ENCODE measurements around the gene GIT2. TPM values are rescaled to one million over a fixed set of nuclear protein-coding genes. Genes with fewer than 3 reads are reported as not detected.
A peak's percentile ranks its signal among the peaks of the same experiment; 100 is the strongest.

The GIT2 gene
- total and polyA plus RNA-seq, 2 of the 13 experiments (the other 11 are each of a cell fraction or from before 2014, with no cell fraction given): 18.4 to 19.8 TPM

DNA sequence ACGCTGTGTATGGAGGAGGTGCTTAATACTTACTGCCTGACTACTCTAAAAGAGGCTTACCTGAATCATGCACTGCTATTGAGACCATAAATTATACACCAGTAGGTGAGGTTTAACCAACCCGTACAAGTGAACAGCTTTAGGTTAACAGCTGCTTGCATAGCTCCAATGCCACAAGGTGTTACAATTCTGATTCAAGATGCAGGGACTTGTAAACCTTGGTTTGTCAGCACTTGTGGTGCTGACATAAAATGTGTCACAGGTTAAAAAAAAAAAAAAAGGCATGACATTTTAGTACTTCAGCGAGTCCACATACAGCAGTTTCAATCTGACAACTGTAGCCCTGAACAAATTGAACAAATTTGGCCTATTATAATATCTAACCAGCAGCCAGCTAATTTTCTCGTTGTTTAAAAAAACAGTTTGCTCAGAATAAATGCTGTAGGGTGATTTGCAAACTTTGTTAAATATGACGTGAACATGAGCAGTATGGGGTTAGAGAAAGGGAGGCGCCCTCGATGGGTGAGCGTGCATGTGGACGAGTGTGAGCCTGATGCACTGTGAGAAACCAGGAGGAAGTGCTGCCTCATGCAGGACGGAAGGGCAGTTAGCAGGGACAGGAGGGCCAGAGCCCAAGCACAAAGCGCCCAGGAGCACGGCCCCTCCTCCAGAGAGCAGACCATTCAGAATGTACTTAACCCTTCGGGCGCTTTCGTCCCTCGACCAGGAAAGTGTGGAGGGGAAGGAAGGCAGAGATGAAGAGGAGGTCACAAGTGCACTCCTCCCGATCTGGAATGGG is 51.4 kb downstream of the GIT2 start (continued):
- TF ChIP-seq, protein P1, sequence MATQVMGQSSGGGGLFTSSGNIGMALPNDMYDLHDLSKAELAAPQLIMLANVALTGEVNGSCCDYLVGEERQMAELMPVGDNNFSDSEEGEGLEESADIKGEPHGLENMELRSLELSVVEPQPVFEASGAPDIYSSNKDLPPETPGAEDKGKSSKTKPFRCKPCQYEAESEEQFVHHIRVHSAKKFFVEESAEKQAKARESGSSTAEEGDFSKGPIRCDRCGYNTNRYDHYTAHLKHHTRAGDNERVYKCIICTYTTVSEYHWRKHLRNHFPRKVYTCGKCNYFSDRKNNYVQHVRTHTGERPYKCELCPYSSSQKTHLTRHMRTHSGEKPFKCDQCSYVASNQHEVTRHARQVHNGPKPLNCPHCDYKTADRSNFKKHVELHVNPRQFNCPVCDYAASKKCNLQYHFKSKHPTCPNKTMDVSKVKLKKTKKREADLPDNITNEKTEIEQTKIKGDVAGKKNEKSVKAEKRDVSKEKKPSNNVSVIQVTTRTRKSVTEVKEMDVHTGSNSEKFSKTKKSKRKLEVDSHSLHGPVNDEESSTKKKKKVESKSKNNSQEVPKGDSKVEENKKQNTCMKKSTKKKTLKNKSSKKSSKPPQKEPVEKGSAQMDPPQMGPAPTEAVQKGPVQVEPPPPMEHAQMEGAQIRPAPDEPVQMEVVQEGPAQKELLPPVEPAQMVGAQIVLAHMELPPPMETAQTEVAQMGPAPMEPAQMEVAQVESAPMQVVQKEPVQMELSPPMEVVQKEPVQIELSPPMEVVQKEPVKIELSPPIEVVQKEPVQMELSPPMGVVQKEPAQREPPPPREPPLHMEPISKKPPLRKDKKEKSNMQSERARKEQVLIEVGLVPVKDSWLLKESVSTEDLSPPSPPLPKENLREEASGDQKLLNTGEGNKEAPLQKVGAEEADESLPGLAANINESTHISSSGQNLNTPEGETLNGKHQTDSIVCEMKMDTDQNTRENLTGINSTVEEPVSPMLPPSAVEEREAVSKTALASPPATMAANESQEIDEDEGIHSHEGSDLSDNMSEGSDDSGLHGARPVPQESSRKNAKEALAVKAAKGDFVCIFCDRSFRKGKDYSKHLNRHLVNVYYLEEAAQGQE (IDR thresholded peaks at IDR 0.05; ENCODE audit: borderline replicate concordance in 1 of 2, low read depth in 1 of 2, low read length in 2 of 2): no peak
- TF ChIP-seq KMT2B (CRISPR knock-in tag; IDR thresholded peaks at IDR 0.05) (no peak), ZGPAT (CRISPR knock-in tag; IDR thresholded peaks at IDR 0.05) (no peak), LBX2 (CRISPR knock-in tag; IDR thresholded peaks at IDR 0.05; ENCODE audit: borderline replicate concordance) (no peak), ZSCAN30 (CRISPR knock-in tag; IDR thresholded peaks at IDR 0.05) (no peak), SAP130 (CRISPR knock-in tag; IDR thresholded peaks at IDR 0.05; ENCODE audit: low read depth) (peak; percentile 21; the same call in 1 of the 2 replicates), CENPBD1 (CRISPR knock-in tag; IDR thresholded peaks at IDR 0.05; ENCODE audit: borderline replicate concordance, low read depth) (no peak), NCOA5 (CRISPR knock-in tag; IDR thresholded peaks at IDR 0.05) (no peak), HNRNPLL (IDR thresholded peaks at IDR 0.05; ENCODE audit: low read depth, low read length, poor library complexity, severe bottlenecking) (no peak), JARID2 (CRISPR knock-in tag; IDR thresholded peaks at IDR 0.05; ENCODE audit: insufficient replicate concordance) (no peak), MYPOP (CRISPR knock-in tag; IDR thresholded peaks at IDR 0.05) (no peak), ZBTB38 (CRISPR knock-in tag; IDR thresholded peaks at IDR 0.05) (peak; percentile 56; the same call in 1 of the 2 replicates), ZNF333 (CRISPR knock-in tag; IDR thresholded peaks at IDR 0.05; ENCODE audit: borderline replicate concordance) (no peak), ZNF652 (CRISPR knock-in tag; IDR thresholded peaks at IDR 0.05; ENCODE audit: borderline replicate concordance, low read depth) (peak; percentile 90), MTA3 (CRISPR knock-in tag; IDR thresholded peaks at IDR 0.05) (no peak), MYC (CRISPR knock-in tag; IDR thresholded peaks at IDR 0.05; ENCODE audit: borderline replicate concordance) (peak; percentile 57; the same call in 1 of the 2 replicates), GABPA (IDR thresholded peaks at IDR 0.05; ENCODE audit: low read depth, low read length) (peak; percentile 30; the same call in 1 of the 2 replicates), GABPA (CRISPR knock-in tag; IDR thresholded peaks at IDR 0.05; ENCODE audit: low read depth) (peak; percentile 40; the same call in 1 of the 2 replicates), MTF2 (CRISPR knock-in tag; IDR thresholded peaks at IDR 0.05; ENCODE audit: borderline replicate concordance) (no peak), ZBTB1 (CRISPR knock-in tag; IDR thresholded peaks at IDR 0.05; ENCODE audit: borderline replicate concordance) (no peak)
- TF ChIP-seq, protein P2, sequence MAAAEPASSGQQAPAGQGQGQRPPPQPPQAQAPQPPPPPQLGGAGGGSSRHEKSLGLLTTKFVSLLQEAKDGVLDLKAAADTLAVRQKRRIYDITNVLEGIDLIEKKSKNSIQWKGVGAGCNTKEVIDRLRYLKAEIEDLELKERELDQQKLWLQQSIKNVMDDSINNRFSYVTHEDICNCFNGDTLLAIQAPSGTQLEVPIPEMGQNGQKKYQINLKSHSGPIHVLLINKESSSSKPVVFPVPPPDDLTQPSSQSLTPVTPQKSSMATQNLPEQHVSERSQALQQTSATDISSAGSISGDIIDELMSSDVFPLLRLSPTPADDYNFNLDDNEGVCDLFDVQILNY (CRISPR knock-in tag; conservative IDR thresholded peaks at IDR 0.05): no peak

All from HepG2 (cell line).